BJ (cell line): ENCODE results near the gene WDR46. TPM values are rescaled to one million over a fixed set of nuclear protein-coding genes. Genes with fewer than 3 reads are reported as not detected.

ENCODE experiments used
- CTCF ChIA-PET: fragments of 350-600 bp; formaldehyde crosslinking; extraction: SDS; loops from one replicate; lab custom pipeline; 2021; ENCODE audit warnings: antibody characterized with exemption, inconsistent platforms; lab: Yijun Ruan, JAX
- POLR2A ChIA-PET: fragments of 300-600 bp; sonication (Branson Sonifier 250); formaldehyde crosslinking; extraction: SDS; loops from one replicate; lab custom pipeline; 2021; ENCODE audit warnings: antibody characterized with exemption; lab: Charles Lee
- DNase-seq: peaks from one replicate; pipeline ENCODE4 v3.0.0-alpha.2; 2011; ENCODE audit warnings: low read depth
- H3K27me3 ChIP-seq: 2 replicates; pipeline ENCODE4 v1.6.0; 2011; ENCODE audit warnings: low read length; ENCODE audit not compliant: control insufficient read depth, insufficient read depth
- H3K36me3 ChIP-seq: 2 replicates; pipeline ENCODE4 v1.5.1; 2011; ENCODE audit warnings: low read length; ENCODE audit not compliant: control insufficient read depth, insufficient read depth
- H3K4me3 ChIP-seq: 2 replicates; pipeline ENCODE4 v1.5.1; 2011; ENCODE audit warnings: low read depth, mild to moderate bottlenecking, control low read depth, low read length
- polyA plus RNA-seq: library from polyadenylated mRNA; depleted of rRNA; stranded (reverse); fragments of >200 nt; gene quantifications from 2 replicates; pipeline ENCODE4 v1.2.3, GENCODE V29; 2011
- TF ChIP-seq, protein P1 (sequence below): IDR thresholded peaks from 2 replicates; pipeline ENCODE4 v1.5.1; 2011; ENCODE audit warnings: low read depth, mild to moderate bottlenecking, control low read depth, inconsistent platforms, low read length, moderate library complexity; ENCODE audit not compliant: insufficient read depth

The WDR46 gene
- polyA plus RNA-seq, 1 experiment, result 78.9 TPM

DNA sequence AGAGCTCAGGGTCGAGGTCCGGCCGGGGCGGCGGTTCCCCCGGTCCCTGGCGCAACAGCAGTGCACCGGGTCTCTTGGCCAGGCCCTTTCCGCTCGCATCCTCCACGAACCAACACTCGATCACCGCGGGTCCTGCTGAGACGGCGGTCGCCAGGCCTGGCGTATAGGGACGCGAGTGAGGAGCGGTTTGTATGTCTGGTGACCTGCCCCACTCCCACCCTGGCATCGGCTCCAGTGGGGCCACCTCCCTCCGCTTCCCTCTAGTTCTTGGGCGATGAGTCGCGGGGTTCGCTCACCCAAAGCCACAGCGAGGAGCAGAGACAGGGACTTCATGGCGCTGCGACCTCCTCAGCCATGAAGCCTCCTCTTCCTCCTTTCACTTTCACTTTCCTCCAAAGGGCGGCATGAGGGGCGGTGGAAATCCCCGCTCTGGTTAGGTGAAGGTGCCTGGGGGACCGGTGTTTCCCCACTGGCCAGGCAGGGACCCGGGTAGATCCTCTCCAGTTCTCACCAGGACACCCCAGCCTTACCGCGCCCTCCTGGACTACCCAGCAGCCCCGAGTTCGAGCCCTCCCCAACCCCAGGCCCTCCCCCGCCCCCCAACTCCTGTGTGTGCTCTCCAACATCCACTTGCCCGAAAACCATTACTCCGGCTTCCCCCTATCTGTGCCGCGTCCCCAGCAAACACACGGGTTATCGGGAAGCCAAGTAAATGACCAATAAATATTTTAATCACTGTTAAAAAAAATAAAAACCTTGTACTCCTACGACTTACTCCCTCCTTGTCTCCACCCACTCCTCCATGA lies 24.9 kb upstream of the WDR46 start, which contains the start of gene TAPBP:
TAPBP (minus strand) TSS at position 370 of the 806 bp plus-strand sequence; CDS start at position 333, 37 bp downstream.
- no peaks in the 10 kb centered on the region for H3K27me3 ChIP-seq
- TF ChIP-seq, protein P1, sequence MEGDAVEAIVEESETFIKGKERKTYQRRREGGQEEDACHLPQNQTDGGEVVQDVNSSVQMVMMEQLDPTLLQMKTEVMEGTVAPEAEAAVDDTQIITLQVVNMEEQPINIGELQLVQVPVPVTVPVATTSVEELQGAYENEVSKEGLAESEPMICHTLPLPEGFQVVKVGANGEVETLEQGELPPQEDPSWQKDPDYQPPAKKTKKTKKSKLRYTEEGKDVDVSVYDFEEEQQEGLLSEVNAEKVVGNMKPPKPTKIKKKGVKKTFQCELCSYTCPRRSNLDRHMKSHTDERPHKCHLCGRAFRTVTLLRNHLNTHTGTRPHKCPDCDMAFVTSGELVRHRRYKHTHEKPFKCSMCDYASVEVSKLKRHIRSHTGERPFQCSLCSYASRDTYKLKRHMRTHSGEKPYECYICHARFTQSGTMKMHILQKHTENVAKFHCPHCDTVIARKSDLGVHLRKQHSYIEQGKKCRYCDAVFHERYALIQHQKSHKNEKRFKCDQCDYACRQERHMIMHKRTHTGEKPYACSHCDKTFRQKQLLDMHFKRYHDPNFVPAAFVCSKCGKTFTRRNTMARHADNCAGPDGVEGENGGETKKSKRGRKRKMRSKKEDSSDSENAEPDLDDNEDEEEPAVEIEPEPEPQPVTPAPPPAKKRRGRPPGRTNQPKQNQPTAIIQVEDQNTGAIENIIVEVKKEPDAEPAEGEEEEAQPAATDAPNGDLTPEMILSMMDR, result no peak
- peak within 1 kb of the TSS; percentile 73 for H3K4me3 ChIP-seq
- H3K36me3 ChIP-seq, result peaks cover 7% of the 10 kb centered on the region
- no peak for DNase-seq
- ChIA-PET CTCF (interaction anchor here (0.7 to 3.7 kb wide), 4 partner anchors 15 to 93 kb away, joined by 3 to 16 read pairs (median 3); partner anchors contain the start of genes RGL2, RPS18 and VPS52), POLR2A (no interaction called here)

DNA sequence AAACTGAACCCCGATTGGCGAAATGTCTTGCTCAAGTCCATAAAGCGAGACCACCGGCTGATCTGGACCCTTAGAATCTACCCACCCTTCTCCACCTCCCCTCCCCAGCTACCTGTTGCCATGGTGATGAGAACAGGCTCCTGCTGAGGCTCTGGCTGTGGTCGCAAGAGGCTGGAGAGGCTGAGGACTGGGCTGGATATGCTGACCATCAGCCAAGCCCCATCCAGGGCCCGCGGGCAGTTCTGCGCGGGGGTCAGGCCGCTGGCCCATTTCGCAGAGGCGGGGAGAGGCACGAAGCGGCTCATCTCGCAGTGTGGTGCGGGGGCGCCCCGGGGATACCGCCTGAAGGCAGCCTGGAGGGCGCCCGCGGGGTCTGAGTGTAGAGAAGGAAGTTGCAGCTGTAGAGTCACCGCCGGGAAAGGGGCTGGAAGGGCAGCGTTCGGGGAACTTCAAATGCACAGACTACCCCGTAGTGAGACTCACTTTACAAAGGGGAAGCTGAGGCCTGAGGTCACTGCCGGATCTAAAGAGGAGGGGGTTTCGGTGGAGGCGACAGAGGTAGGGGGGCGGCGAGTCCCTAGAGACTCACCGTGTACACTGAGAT lies 24.2 kb upstream of the WDR46 start:
- POLR2A ChIA-PET, result no interaction called here
- H3K36me3 ChIP-seq, result peaks cover 2% of the 10 kb centered on the region
- CTCF ChIA-PET, result interaction anchor here (0.7 to 3.7 kb wide), 6 partner anchors 11 to 113 kb away, joined by 3 to 16 read pairs (median 3); partner anchors contain the start of genes RGL2, RPS18, RXRB and VPS52
- TF ChIP-seq, protein P1, result no peak
- peak overlapping the region; percentile 73 for H3K4me3 ChIP-seq
- DNase-seq, result no peak
- H3K27me3 ChIP-seq, result no peaks in the 10 kb centered on the region

DNA sequence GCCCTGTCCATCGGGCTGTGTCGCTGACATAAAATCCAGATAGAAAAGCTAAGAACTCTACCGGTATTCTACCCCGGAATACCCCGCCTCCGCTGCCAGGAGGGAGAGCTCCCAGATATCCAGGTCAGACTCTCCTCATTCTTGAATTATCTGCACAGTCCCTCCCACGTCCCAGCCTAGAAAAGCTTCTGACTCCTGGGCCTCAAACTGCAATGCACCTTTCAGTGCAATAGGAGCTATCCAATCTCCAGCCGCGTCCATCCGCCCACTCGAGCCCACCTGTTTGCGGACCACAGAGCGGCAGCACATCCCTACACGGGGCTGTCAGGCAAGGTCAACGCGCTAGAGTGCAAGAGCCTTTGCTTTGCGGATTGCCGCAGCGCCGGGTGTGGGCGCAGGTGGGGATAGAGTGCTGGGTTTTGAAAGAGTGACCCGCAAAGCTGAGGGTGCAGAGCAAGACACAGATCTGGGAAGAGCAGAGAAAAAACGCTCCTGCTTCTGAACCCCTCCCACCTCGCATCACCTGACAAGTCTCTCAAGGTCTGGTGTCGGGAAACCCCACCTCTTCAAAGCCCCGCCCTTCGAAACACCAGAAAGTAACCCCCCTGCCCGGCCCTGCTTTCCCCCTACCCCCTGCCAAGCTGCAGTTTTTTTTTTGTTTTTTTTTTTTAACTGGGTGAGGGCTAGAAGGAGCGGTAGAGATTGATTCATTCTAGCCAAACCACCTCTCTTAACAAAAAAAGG lies 23.5 kb upstream of the WDR46 start:
- CTCF ChIA-PET, result interaction anchor here (0.9 to 3.7 kb wide), 5 partner anchors 11 to 113 kb away, joined by 3 to 16 read pairs (median 3); partner anchors contain the start of genes RGL2, RPS18, RXRB and VPS52
- Histone ChIP-seq H3K27me3 (no peaks in the 10 kb centered on the region), H3K36me3 (peaks cover 2% of the 10 kb centered on the region), H3K4me3 (peak overlapping the region; percentile 73)
- POLR2A ChIA-PET, result interaction anchor here (0.5 kb wide), 1 partner anchor 10 kb away, joined by 8 read pairs; no protein-coding TSS in a partner anchor
- no peak for DNase-seq
- TF ChIP-seq, protein P1, result no peak

DNA sequence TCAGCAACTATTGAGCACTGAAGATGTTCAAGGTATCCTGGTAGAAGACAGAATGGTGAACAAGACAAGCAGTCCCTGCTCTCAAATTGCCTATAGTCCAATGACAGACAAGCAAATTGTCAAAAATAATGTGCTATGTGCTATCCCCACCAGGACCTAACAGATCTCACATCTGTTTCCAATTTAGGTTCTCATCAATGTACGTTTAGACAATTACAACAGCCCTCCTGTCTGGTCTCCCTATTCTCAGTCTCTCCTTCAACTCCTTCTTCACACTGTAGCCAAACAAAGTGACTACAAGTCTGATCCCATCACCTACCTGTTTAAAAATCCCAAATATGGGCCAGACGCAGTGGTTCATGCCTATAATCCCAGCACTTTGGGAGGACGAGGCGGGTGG lies 17.3 kb upstream of the WDR46 start:
- Histone ChIP-seq H3K36me3 (peaks cover 15% of the 10 kb centered on the region), H3K4me3 (no peak overlapping the region), H3K27me3 (no peaks in the 10 kb centered on the region)
- POLR2A ChIA-PET, result no interaction called here
- no peak for DNase-seq
- TF ChIP-seq, protein P1, result no peak
- CTCF ChIA-PET, result no interaction called here
